GM06990 (cell line): ENCODE measurements around the gene COX10.

Experiments used
- DNase-seq: peaks from one replicate; pipeline ENCODE4 v3.0.0-alpha.2; 2011; ENCODE audit not compliant: insufficient read length; ENCODE audit errors: extremely low read depth
- H3K27me3 ChIP-seq: replicated peaks from 2 replicates; pipeline ENCODE4 v1.6.0; 2011; ENCODE audit warnings: low read length; ENCODE audit not compliant: control insufficient read depth, insufficient read depth
- H3K36me3 ChIP-seq: 2 replicates; pipeline ENCODE4 v1.5.1; 2011; ENCODE audit warnings: low read length; ENCODE audit not compliant: control insufficient read depth, insufficient read depth
- H3K4me3 ChIP-seq: replicated peaks from 2 replicates; pipeline ENCODE4 v1.5.1; 2011; ENCODE audit warnings: low read depth, mild to moderate bottlenecking, control low read depth, low read length
- CTCF ChIP-seq: IDR thresholded peaks from 2 replicates; pipeline ENCODE4 v1.5.1; 2011; ENCODE audit warnings: low read length, control low read depth, mild to moderate bottlenecking, inconsistent platforms; ENCODE audit not compliant: insufficient read depth, poor library complexity, severe bottlenecking

Gene COX10

DNA sequence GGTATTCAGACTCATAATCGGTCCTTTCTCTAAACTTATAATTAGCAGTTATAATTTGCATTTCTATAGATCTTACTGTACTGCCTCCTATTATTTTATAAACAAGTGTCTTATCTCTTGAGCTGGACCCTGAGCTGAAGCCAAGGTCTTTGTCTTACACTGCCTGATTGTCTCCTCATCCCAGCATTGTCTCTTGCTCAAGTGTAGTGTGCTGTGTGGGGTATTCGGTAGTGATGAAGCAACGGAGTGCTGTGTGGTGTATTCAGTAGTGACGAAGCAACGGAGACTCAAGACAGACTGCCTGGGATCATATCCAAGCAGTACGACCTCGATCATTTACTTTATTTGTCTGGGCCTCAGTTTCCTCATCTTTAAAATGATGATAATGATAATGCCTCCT, 69.3 kb downstream of the COX10 start:
- no peaks in the 10 kb centered on the region for H3K27me3 ChIP-seq
- TF ChIP-seq CTCF = no peak
- DNase-seq = no peak
- H3K36me3 ChIP-seq = no peaks in the 10 kb centered on the region
- H3K4me3 ChIP-seq = no peak overlapping the region

DNA sequence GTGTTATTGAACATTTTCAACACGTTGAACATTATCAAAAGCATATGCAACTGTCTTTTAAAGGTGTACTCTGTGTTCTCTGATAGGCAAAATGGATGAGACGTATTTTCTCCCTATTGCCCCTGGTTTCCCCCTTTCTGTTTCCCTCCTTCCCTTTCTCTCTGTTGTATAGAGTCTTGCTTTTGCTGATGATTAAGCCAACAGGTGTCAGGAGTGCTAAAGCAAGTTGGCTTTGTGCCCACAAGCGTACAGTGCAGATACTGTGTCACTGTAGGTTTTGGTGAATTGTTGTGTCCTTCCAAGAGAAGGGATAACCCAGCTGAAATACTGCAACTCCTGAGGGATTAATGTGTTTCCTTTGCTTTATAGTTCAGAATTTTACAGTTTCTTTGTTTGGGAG, 74.4 kb downstream of the COX10 start:
- H3K27me3 ChIP-seq = no peaks in the 10 kb centered on the region
- DNase-seq = no peak
- TF ChIP-seq CTCF = no peak
- H3K4me3 ChIP-seq = no peak overlapping the region
- no peaks in the 10 kb centered on the region for H3K36me3 ChIP-seq

DNA sequence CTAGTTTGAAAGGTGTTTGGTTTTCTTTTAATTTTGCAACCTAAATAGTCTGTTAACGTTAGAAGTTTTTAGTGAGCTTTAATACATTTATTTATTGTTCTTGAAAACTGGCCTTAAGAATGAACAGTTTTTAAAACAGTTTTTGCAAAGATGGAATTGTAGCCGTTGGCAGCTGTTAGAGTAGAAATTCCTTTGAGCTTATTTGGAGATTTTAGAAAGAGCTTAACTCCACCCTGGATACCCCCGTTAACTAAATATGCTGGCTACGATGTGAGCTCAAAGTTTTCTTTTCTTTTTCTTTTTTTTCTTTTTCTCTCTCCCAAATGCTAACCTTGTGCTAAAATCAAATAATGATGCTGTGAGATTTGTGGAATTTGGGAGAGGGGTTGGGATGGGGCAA, 75.2 kb downstream of the COX10 start:
- Histone ChIP-seq H3K4me3 (no peak overlapping the region), H3K27me3 (no peaks in the 10 kb centered on the region), H3K36me3 (no peaks in the 10 kb centered on the region)
- DNase-seq = no peak
- TF ChIP-seq CTCF = no peak

GRCh38 chr17:14149751-14150150, 80.4 kb downstream of the COX10 start:
- Histone ChIP-seq H3K4me3 (no peak overlapping the region), H3K36me3 (no peaks in the 10 kb centered on the region), H3K27me3 (no peaks in the 10 kb centered on the region)
- TF ChIP-seq CTCF = no peak
- DNase-seq = no peak

DNA sequence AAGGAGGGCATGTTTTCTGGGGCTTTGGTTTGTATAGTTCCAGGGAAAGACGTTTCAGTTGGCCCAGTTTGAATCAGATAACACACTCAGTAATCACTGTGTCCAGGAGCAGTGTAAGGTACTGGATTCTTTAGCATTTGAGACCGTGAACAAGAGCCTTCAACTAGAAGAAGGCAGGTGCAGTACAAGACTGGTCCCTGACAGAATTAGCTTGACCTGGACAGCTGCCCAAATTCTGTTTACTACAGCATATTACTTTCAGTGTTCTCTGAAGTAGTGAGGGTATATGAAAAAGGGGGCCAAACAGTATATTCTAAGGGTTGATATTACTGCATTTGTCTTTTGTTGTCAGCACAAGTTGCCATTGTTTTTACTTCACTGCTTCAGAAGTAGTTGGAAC, 81.3 kb downstream of the COX10 start:
- Histone ChIP-seq H3K4me3 (no peak overlapping the region), H3K27me3 (no peaks in the 10 kb centered on the region), H3K36me3 (no peaks in the 10 kb centered on the region)
- no peak for TF ChIP-seq CTCF
- no peak for DNase-seq

DNA sequence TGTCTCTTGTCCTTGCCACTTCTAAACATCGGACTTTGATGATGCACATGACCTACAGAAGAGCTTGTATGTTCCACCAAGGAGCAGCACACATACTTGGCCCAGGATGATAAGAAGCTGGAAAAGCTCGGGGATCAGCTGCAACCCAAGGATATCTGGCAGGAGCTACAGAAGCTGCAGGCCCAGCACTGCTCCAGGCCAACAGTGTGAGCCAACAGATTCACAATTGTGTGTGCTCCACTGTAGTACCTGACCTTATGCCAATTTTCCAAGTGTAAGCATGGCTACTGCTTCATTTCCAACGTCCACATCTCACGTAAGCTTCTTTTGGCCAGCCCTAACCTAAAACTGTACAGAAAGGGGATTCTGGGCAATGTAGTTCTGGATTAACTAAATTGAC, 83.4 kb downstream of the COX10 start:
- no peak for DNase-seq
- H3K36me3 ChIP-seq = no peaks in the 10 kb centered on the region
- no peak for TF ChIP-seq CTCF
- H3K27me3 ChIP-seq = no peaks in the 10 kb centered on the region
- no peak overlapping the region for H3K4me3 ChIP-seq
